ENCODE measurements around the gene SFXN1.

GRCh38 chr5:175521313-175521833 is 43.0 kb downstream of the SFXN1 start:
- no peak for TF ChIP-seq CTCF (IDR thresholded peaks at IDR 0.05)
- no peak for TF ChIP-seq POLR2A (IDR thresholded peaks at IDR 0.05)
